Measurements from ENCODE around the gene PARP1. TPM values are rescaled to one million over a fixed set of nuclear protein-coding genes. Genes with fewer than 3 reads are reported as not detected.

The PARP1 gene
- total and polyA plus RNA-seq, 7 donors = 16.4 to 168 (median 107) TPM

DNA sequence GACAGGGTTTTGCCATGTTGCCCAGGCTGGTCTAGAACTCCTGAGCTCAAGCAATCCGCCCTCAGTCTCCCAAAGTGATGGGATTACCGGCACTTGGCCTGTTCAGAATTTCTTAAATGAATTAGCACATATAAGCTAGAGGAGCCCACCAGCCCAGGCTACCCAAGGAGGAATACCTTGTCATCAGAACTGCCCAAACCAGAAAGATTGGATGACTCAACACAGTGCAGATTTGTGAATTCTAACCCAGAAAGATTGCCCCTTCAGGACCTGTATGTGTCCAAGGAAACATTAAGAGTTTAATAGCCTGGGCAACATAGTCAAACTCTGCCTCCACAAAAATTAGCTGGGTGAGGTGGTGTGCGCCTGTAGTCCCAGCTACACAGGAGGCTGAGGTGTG lies 84.9 kb downstream of the PARP1 start:
- DNase-seq = no peak
- Histone ChIP-seq H3K9me3 (no peaks in the 10 kb centered on the region), H3K36me3 (no peaks in the 10 kb centered on the region), H3K4me1 (no peaks in the 10 kb centered on the region), H3K4me3 (no peak overlapping the region), H3K27me3 (no peaks in the 10 kb centered on the region), H3K27ac (no peak overlapping the region)
- intact Hi-C loops (cut with DNase I) = no loop called here
- WGBS, 2 donors = 91 to 95% methylated on average over 3 of the region's 3 CpGs
- no peak for TF ChIP-seq EP300 (IDR thresholded peaks at IDR 0.05)
- TF ChIP-seq, protein P1, sequence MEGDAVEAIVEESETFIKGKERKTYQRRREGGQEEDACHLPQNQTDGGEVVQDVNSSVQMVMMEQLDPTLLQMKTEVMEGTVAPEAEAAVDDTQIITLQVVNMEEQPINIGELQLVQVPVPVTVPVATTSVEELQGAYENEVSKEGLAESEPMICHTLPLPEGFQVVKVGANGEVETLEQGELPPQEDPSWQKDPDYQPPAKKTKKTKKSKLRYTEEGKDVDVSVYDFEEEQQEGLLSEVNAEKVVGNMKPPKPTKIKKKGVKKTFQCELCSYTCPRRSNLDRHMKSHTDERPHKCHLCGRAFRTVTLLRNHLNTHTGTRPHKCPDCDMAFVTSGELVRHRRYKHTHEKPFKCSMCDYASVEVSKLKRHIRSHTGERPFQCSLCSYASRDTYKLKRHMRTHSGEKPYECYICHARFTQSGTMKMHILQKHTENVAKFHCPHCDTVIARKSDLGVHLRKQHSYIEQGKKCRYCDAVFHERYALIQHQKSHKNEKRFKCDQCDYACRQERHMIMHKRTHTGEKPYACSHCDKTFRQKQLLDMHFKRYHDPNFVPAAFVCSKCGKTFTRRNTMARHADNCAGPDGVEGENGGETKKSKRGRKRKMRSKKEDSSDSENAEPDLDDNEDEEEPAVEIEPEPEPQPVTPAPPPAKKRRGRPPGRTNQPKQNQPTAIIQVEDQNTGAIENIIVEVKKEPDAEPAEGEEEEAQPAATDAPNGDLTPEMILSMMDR (IDR thresholded peaks at IDR 0.05) = no peak
- no peak for TF ChIP-seq POLR2A (IDR thresholded peaks at IDR 0.05)
- TF ChIP-seq POLR2AphosphoS5 (IDR thresholded peaks at IDR 0.05) = no peak

DNA sequence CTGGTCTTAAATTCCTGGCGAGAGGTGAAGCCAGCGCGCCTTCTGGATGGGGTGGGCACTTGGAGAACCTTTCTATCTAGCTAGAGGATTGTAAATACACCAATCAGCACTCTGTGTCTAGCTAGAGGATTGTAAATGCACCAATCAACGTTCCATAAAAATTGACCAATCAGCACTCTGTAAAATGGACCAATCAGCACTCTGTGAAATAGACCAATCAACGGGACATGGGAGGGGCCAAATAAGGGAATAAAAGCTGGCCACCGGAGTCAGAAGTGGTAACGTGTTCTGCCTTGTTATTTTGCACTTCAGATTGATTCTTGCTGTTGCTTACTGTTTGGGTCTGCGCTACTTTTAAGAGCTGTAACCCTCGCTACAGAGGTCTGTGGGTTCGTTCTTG lies 87.0 kb downstream of the PARP1 start:
- Histone ChIP-seq H3K4me3 (no peak overlapping the region), H3K27me3 (no peaks in the 10 kb centered on the region), H3K9me3 (no peaks in the 10 kb centered on the region), H3K4me1 (no peaks in the 10 kb centered on the region), H3K27ac (no peak overlapping the region), H3K36me3 (no peaks in the 10 kb centered on the region)
- intact Hi-C loops (cut with DNase I) = no loop called here
- no peak for DNase-seq
- WGBS, 2 donors = 90 to 94% methylated on average over 10 of the region's 10 CpGs
- no peak for TF ChIP-seq EP300 (IDR thresholded peaks at IDR 0.05)
- TF ChIP-seq POLR2AphosphoS5 (IDR thresholded peaks at IDR 0.05) = no peak
- TF ChIP-seq, protein P1 (IDR thresholded peaks at IDR 0.05) = no peak
- no peak for TF ChIP-seq POLR2A (IDR thresholded peaks at IDR 0.05)

DNA sequence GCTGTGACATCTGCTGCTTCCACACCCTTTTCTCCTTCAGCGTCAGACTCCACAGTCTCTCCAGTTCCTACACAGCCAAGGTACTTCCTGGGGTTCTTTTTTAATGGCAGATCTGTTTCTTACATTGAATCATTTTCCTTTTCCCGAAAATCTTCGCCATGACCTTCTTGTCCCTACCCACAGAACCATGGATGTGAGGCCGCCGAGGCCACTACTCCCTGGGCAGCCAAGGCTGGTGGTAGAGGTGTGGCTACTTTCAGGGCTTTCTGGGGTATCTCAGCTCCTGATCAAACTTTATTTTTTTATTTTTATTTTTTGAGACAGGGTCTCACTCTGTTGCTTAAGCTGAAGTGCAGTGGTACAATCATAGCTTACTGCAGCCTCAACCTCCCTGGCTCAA lies 89.4 kb downstream of the PARP1 start:
- WGBS, 2 donors = 94% methylated on average over 5 of the region's 5 CpGs
- H3K4me3 ChIP-seq = no peak overlapping the region
- TF ChIP-seq EP300 (IDR thresholded peaks at IDR 0.05) (no peak), POLR2A (IDR thresholded peaks at IDR 0.05) (no peak)
- TF ChIP-seq, protein P1 (IDR thresholded peaks at IDR 0.05) = no peak
- no peak overlapping the region for H3K27ac ChIP-seq
- no peaks in the 10 kb centered on the region for H3K27me3 ChIP-seq
- H3K9me3 ChIP-seq = no peaks in the 10 kb centered on the region
- intact Hi-C loops (cut with DNase I) = no loop called here
- no peaks in the 10 kb centered on the region for H3K36me3 ChIP-seq
- no peaks in the 10 kb centered on the region for H3K4me1 ChIP-seq
- DNase-seq = peak; percentile 22

DNA sequence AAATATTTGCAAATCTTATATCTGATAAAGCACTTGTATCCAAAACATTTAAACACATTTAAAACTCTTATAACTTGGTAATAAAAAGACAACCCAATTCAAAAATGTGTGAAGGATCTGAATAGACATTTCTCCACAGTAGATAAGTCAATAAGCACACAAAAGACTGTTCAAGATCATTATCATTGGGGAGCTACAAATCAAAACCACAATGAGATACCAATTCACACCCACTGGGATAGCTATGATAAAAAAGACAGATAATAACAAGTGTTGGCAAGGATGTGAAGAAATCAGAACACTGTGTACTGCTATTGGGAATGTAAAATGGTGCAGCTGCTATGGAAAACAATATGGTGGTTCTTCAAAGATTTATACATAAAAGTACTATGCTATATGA lies 93.8 kb downstream of the PARP1 start:
- Histone ChIP-seq H3K4me1 (peaks cover 0 to 10% (median 6%) of the 10 kb centered on the region in 4 donors), H3K9me3 (no peaks in the 10 kb centered on the region), H3K36me3 (no peaks in the 10 kb centered on the region), H3K4me3 (no peak overlapping the region), H3K27me3 (no peaks in the 10 kb centered on the region), H3K27ac (no peak overlapping the region)
- TF ChIP-seq EP300 (IDR thresholded peaks at IDR 0.05) (no peak), POLR2A (IDR thresholded peaks at IDR 0.05) (no peak), POLR2AphosphoS5 (IDR thresholded peaks at IDR 0.05) (no peak)
- TF ChIP-seq, protein P1 (IDR thresholded peaks at IDR 0.05) = no peak
- intact Hi-C loops (cut with DNase I) = no loop called here
- no peak for DNase-seq

DNA sequence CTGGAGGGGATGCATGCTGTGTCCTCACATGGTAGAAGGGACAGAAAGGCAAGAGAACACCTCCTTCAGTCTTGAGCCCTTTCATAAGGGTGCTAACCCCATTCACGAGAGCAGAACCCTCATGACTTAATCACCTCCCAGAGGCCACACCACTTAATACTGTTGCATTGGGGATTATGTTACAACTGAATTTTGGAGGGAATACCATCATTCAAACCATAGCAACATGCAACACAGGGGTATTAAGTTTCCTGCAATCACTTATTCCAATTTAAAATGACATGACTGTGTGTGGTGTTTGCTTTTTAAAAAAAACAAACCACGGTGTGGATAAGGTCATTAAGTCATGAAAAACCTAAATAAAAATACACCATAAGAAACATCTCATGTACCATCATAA lies 95.8 kb downstream of the PARP1 start:
- no peaks in the 10 kb centered on the region for H3K36me3 ChIP-seq
- H3K9me3 ChIP-seq = no peaks in the 10 kb centered on the region
- H3K27me3 ChIP-seq = no peaks in the 10 kb centered on the region
- WGBS, 2 donors = 80 to 94% methylated on average over 2 of the region's 2 CpGs
- H3K4me3 ChIP-seq = no peak overlapping the region
- TF ChIP-seq, protein P1 (IDR thresholded peaks at IDR 0.05) = no peak
- TF ChIP-seq POLR2A (IDR thresholded peaks at IDR 0.05) (no peak), POLR2AphosphoS5 (IDR thresholded peaks at IDR 0.05) (no peak), EP300 (IDR thresholded peaks at IDR 0.05) (no peak)
- intact Hi-C loops (cut with DNase I) = no loop called here
- no peak for DNase-seq
- peaks cover 0 to 18% (median 11%) of the 10 kb centered on the region in 4 donors for H3K4me1 ChIP-seq
- no peak overlapping the region for H3K27ac ChIP-seq

Measured in sigmoid colon (tissue), 7 donors.